AG08396 (cell line): ENCODE data around the gene EXD3.

Experiments used
- DNase-seq: peaks from one replicate; pipeline ENCODE4 v3.0.0; 2012; ENCODE audit warnings: low spot score, mixed read lengths

Gene EXD3

GRCh38 chr9:137432687-137433348, 9.9 kb upstream of the EXD3 start:
- DNase-seq: no peak

DNA sequence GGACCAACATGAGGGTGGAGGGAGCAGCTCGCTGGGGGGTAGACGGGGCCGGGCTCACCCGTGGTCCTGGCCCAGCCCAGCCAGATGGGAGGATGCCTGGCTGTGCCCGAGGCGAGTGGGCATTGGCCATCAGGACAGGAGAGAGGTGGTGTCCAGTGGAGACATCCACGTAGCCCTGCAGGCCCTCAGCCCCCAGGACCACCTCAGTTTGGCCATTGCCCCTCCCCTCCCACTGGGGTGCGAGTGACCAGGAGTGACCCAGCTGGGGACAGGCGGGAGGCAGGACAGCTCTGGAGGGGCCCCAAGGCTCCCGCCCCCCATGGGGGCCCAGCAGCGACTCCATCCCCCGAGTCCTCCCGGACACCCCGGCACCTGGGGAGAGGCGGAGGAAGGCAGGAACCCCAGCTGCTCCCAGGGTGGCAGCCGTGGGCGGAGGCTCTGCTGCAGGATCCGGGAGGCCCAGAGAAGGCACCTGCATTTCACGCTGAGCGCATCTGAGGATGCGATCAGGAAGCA, 8.5 kb upstream of the EXD3 start:
- DNase-seq: no peak

DNA sequence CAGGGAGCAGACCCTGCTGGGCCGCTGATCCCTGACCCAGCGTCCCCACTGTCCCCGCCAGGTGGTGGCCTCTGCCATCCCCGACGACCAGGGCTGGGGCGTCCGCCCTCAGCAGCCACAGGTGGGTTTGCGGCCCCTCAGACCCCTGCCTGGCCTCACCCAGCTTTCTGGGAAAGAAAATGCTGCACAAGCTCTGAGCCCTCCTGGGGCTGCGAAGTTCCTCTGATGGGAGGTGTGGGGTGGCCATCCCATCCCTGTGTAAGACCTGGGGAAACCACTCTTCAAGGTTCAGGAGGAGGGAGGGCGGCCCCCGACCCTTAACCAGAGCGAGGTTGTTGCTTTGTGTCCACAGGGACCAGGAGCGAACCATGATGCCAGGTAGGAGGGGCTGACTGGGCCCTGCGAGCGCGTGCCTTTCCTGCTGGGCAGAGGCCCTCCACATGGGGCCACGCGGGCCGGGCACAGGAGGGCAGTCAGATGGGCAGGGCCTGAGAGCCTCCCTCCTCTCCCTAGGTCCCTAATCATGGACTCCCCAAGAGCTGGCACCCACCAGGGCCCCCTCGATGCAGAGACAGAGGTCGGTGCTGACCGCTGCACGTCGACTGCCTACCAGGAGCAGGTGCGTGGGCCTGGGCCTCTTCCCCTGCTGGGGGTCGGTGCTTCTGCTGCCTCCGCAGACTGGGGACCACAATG, 7.9 kb upstream of the EXD3 start:
- no peak for DNase-seq

- no peak for DNase-seq
Observed at GRCh38 chr9:137429974-137430722, 7.2 kb upstream of the EXD3 start.

DNA sequence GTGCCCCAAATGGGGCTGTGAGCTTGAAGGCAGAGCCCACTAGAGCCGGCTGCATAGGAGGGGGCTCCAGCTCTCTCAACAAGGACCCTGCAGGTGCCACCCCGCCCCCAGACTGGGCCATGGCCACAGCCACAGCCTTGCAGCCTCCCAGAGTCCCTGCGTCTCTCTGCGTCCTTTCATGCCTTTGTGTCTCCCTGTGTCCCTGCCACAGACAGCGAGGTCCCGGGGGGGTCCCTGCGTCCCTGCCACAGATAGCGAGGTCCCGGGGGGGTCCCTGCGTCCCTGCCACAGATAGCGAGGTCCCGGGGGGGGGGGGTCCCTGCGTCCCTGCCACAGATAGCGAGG, 6.6 kb upstream of the EXD3 start:
- DNase-seq: no peak

DNA sequence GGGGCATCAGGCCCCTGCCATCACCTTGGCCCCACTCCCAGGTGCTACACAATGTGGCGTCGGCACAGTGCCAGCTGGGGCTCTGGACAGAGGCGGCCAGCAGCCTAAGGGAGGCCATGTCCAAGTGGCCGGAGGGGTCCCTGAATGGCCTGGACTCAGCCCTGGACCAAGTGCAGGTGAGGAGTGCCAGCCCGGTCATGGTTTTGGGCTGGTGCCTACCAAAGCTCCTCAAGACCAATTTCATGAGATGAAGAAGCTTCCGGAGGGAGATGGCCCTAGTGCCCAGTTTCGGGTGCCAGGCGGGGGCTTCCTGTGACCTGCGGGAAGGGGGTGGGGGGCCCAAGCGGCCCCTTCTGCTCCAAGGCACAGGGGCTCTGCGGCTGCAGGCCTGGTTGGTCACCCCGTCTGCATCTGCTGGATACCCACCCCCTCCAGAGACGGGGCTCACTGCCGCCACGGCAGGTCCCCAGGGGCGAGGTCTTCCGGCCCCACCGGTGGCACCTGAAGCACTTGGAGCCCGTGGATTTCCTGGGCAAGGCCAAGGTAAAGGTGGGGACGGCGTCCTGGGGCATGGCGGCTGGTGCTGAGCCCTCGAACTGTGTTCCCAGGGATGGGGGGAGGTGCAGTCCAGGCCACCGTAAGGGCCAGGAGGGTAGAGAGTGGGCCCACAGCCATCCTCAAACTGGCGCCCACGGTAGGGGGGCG, 6.0 kb upstream of the EXD3 start:
- DNase-seq: no peak

DNA sequence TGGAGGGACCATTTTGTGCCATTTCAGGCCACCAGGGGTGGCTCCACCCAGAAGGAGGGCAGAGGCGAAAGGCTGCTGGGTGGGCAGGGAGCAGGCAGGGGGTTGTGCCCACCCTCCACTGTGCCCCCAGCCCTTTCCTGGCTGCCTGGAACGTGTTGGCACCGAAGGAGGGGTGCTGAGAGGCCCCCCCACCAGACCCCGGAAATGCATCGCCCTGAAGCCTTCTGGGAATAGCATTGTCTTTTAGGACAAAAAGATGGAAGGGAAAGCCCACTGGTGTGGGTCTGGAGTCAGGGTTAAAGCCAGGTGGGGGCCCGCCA, 5.3 kb upstream of the EXD3 start:
- no peak for DNase-seq

- DNase-seq: no peak
Observed at GRCh38 chr9:137427454-137428310, 4.7 kb upstream of the EXD3 start.

- no peak for DNase-seq
Observed at GRCh38 chr9:137426018-137426681, 3.2 kb upstream of the EXD3 start.

DNA sequence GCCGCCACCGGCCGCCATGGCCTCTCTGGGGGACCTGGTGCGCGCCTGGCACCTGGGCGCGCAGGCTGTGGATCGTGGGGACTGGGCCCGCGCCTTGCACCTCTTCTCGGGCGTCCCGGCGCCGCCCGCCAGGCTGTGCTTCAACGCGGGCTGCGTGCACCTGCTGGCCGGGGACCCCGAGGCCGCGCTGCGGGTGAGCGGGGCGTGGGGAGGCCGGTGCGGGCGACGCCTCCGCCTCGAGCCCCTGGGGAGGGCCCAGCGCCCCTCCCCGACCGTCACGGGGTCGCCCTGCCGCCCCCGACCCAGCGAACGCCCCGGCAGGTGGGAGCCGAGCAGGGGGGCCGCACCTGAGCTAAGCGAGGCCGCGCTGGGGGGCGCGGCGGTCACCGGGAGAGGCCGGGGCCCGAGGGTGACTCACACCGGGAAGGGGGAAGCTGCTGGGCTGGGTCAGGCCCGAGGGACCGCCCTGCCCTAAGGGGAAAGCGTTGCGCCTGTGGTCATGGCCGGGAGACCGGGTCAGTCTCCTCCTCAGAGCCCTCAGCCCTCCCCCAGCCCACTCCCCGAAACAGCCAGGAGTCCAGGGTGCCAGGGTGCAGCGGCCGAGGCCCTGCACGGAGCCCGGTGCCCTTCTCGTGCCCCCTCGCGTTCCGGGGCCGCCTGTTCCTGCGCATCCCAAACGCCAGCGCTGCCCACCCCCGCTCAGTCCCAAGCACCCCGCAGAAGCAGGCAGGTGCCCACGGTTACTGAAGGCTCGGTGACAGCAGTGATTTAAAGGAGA, 741 bp upstream of the EXD3 start:
- DNase-seq: no peak

DNA sequence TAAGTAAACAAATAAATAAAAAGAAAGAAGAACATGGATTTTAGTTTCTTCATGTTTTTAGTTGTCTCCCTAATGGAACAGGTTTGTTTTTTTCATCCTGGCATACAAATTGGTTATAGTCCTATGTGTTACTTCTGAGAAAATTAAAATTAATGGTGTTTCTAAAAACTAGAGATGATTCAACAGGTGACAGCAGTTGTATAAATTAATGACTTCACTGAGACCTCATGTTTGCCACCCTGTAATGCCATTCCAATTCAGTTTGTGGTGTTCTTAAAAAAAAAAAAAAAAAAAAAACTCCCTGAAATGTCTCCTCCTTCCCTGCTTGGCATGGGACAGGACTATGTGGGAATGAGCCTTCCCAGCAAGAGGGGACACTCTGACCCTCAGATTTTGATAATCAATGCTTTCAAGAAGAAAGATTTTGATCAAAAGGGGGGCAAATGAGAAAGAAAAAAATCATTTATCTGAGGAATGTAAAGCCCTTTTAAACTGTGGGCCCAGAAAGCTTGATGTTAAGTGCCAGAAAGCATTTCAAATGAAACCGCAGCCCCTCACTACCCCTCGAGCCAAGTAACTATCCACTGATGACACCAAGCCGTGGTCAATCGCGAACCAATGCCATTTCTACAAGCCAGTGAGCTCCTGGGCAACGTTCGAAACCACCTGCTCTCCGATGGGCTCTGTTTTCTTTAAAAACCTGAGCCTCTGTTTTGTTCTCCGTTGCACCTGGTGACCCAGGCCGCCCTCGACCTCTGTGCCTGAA, 941 bp downstream of the EXD3 start:
- DNase-seq: no peak

DNA sequence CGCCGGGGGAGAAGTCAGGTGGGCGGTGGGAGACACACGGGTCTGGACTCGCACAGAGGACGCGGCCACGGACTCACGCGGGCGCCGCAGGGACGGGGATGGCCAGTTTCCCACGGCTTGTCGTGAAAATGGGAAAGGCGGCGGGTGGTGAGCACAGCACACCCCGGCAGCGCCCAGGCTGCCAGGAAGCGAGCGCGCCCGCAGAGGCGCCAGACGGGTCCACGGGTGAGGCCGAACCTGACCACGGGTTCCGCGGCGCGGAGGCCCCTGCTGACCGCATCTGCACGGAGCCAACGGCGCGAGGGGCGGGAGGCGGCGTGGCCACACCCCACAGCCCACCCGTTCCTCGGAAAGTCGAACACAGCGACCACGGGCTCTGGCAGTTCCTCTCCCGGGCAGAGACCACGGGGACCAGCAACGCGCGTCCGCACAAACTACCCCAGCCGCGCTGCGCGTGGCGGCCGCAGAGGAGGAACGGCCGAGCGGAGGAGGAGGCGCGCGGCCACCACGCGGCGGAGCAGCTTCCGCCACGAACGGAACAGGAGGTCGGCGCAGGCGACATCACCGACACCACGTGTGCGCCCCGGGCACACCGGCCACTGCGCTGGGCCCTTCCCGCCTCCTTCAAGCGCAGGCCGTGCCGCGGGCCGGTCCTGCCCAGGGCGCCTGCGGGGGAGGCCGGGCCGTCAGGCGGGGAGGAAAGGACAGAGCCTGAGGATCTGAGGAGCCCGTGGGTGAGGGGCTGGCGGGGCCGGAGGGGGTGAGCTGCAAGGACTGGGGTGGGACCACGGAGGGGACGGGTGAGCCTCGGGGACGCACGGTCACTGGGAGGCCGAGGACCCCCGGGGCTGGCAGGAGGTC, 5.6 kb downstream of the EXD3 start:
- DNase-seq: no peak

DNA sequence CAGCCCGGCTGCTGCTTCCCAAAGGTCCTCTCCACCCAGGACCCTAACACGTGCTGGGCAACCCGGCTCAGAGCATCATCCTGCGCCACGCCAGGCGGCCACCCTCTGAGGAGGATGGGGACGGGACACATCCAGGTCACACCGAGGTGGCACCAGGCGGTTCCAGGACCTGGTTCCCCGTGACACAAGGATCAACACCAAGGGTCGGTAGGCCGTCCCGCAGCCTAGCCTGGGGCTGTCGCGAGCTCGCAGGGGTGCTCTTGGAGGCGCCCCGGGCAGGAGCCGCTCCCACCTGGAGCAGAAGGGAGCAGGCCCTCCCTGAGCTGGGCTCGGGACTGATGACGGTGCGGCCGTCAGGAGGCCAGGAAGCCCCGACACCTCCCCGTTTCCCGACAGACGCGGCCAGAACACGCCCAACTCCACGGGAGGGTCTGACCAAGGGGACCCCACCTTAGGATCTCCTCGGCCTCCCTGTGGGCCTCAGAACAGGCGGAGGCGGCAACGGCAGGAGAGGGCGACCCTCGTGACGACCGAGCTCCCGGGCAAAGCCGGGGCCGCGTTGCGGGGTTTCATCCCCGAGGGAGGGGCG, 6.3 kb downstream of the EXD3 start:
- DNase-seq: no peak

DNA sequence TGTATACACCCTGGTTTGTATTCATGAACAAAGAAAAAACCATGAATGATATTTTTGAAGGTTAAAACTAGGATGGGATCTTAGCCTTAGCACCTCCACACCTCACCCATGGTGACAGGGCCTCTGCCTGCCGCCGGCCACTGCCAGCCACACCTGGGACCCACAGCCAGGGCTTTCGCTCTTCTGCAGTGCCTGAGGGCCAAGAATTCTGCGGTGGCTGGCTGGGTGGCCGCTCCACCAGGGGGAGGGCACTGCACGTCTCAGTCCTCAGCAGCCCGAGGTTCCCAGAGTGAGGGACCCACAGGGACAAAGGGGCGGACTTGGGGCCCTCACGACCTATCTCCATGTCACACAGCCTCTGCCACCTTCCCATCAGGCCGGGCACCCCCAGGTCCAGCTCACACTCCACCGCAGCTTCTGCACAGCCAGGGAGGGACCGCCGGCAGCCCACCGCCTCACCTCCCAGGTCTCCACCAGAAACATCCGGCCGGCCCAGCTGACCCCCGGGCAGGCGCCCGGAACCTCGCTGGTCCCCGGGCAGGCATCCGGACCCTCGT, 6.9 kb downstream of the EXD3 start:
- no peak for DNase-seq

DNA sequence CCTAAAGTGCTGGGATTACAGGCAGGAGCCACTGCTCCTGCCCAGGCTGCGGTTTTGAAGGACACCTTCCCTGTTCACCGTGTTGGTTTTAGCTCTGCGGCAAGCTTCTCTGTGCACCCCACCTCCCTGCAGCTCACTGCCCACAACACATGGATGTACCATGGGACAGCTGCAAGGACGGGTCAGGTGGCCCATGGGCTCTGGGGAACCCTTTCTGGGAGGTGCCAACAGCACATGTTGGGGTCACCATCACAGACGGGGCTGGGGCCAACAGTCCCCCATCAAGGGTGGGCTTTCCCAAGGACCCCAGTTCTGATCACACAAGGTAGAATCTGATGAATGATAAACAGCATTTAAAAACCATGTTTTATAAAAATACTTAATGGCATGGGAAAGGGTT, 7.5 kb downstream of the EXD3 start:
- DNase-seq: no peak

GRCh38 chr9:137412431-137412830, 10.5 kb downstream of the EXD3 start:
- DNase-seq: no peak

- peak; percentile 96 for DNase-seq
Observed at GRCh38 chr9:137411645-137412380, 11.1 kb downstream of the EXD3 start.
